Measurements from ENCODE around the gene RNPEPL1.

- TF ChIP-seq, protein P1, sequence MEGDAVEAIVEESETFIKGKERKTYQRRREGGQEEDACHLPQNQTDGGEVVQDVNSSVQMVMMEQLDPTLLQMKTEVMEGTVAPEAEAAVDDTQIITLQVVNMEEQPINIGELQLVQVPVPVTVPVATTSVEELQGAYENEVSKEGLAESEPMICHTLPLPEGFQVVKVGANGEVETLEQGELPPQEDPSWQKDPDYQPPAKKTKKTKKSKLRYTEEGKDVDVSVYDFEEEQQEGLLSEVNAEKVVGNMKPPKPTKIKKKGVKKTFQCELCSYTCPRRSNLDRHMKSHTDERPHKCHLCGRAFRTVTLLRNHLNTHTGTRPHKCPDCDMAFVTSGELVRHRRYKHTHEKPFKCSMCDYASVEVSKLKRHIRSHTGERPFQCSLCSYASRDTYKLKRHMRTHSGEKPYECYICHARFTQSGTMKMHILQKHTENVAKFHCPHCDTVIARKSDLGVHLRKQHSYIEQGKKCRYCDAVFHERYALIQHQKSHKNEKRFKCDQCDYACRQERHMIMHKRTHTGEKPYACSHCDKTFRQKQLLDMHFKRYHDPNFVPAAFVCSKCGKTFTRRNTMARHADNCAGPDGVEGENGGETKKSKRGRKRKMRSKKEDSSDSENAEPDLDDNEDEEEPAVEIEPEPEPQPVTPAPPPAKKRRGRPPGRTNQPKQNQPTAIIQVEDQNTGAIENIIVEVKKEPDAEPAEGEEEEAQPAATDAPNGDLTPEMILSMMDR (IDR thresholded peaks at IDR 0.05; ENCODE audit: insufficient read depth, low read length, poor library complexity, severe bottlenecking): no peak
- TF ChIP-seq EZH2phosphoT487 (conservative IDR thresholded peaks at IDR 0.05; ENCODE audit: low read length): no peak
Measured at GRCh38 chr2:240560480-240561324, 7.6 kb upstream of the RNPEPL1 start.
